ENCODE data around the gene TARP.

TARP gene

DNA sequence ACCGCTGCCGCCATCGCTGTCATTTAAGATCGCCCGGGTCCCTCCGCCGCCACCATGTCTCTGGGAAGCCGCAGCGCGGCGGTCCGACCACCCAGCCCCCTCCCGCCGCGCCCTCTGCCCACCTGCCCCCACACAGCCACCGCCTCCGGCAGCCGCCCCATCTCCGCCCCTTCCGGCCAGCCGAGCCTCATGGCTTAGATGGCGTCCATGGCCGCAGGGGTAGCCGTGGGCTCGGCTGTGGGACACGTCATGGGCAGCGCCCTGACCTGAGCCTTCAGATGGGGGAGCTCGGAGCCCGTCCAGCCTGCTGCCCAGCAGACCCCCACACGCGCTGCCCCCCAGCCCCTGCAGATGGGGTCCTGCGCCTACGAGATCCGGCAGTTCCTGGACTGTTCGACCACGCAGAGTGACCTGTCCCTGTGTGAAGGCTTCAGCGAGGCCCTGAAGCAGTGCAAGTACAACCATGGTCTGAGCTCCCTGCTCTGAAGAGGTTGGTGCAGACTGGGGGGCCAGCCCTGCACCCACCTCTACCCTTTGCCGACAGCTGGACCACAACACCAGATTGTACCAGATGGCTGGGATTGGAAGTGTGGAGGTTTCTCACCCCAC, 38.0 kb upstream of the TARP start:
- Histone ChIP-seq H3K79me1 (ENCODE audit: low read depth in 1 of 2, low read length in 2 of 2) (no peaks in the 10 kb centered on the region), H3K56ac (ENCODE audit: extremely low read depth, insufficient read depth, low read length) (no peak overlapping the region), H4K5ac (ENCODE audit: low read depth, low read length) (peak overlapping the region; percentile 59; the same call in 1 of the 2 replicates), H3K9ac (ENCODE audit: low read depth, low read length) (0 out of 2 replicates have a peak overlapping the region, but pooled peaks have one; percentile 25), H3K4ac (ENCODE audit: low read depth, low read length) (no peak overlapping the region), H4K91ac (ENCODE audit: insufficient read depth, low read depth, low read length) (no peak overlapping the region), H2AK5ac (ENCODE audit: low read depth, low read length) (no peak overlapping the region), H3K14ac (replicated peaks; ENCODE audit: low read depth, low read length) (no peak overlapping the region; the same call in 1 of the 2 replicates), H3K4me2 (ENCODE audit: low read depth, low read length) (peak overlapping the region; percentile 59; the same call in 1 of the 2 replicates), H2AFZ (replicated peaks; ENCODE audit: low read length, poor library complexity) (peak overlapping the region; percentile 73), H3K4me1 (ENCODE audit: control insufficient read depth, insufficient read depth, low read length) (peaks cover 2% of the 10 kb centered on the region; the same call in 1 of the 2 replicates), H2BK15ac (ENCODE audit: low read depth, low read length) (no peak overlapping the region), H3K27ac (ENCODE audit: insufficient read depth, low read length) (no peak overlapping the region), H3K18ac (ENCODE audit: low read depth, low read length) (no peak overlapping the region; the same call in 1 of the 2 replicates), H2BK120ac (ENCODE audit: low read depth, low read length) (no peak overlapping the region), H2BK20ac (ENCODE audit: low read depth, low read length) (no peak overlapping the region), H2AK9ac (replicated peaks; ENCODE audit: low read depth, low read length, poor library complexity) (peak overlapping the region; percentile 17), H3K9me1 (ENCODE audit: insufficient read depth, low read length) (no peaks in the 10 kb centered on the region; the same call in 1 of the 2 replicates), H2BK5ac (ENCODE audit: low read depth, low read length, poor library complexity, severe bottlenecking) (no peak overlapping the region), H4K20me1 (ENCODE audit: insufficient read depth, low read length) (no peaks in the 10 kb centered on the region), H3K27me3 (ENCODE audit: control insufficient read depth, insufficient read depth, low read length) (peaks cover 22% of the 10 kb centered on the region), H3K23ac (ENCODE audit: low read depth, low read length) (no peak overlapping the region), H3K36me3 (ENCODE audit: control insufficient read depth, insufficient read depth, low read length) (no peaks in the 10 kb centered on the region), H3K9me3 (ENCODE audit: control insufficient read depth, insufficient read depth, low read length) (peaks cover 2% of the 10 kb centered on the region; the same call in 1 of the 2 replicates), H4K8ac (ENCODE audit: low read depth in 2 of 2, low read length in 2 of 2) (peak overlapping the region; percentile 31 to 63; a peak in 2 of 4 replicates), H3K4me3 (ENCODE audit: insufficient read depth, low read depth, low read length) (peak overlapping the region; percentile 35)
- no peak for DNase-seq
- dilution Hi-C loops (cut with HindIII; ENCODE audit: low sequenced_read_pairs, unreplicated experiment) = no loop called here
- no TSS peak for BruUV-seq (replicated peaks)
- ChIA-PET POLR2A (ENCODE audit: unreplicated experiment) (no interaction called here), CTCF (interaction anchor here (0.9 kb wide), 1 partner anchor 11 kb away, joined by 3 read pairs; no protein-coding TSS in a partner anchor)
- in situ Hi-C loops (cut with MboI; ENCODE audit: low sequenced_read_pairs) = no loop called here
- TF ChIP-seq MAZ (IDR thresholded peaks at IDR 0.05; ENCODE audit: borderline replicate concordance, low read depth, low read length) (no peak), CHD1 (IDR thresholded peaks at IDR 0.05; ENCODE audit: low read depth, low read length) (no peak), CEBPB (IDR thresholded peaks at IDR 0.05; ENCODE audit: low read depth, low read length) (no peak), FOS (IDR thresholded peaks at IDR 0.05; ENCODE audit: low read depth, low read length) (no peak), BHLHE40 (IDR thresholded peaks at IDR 0.05; ENCODE audit: low read depth, low read length) (no peak), RAD21 (IDR thresholded peaks at IDR 0.05; ENCODE audit: low read length) (no peak), USF2 (IDR thresholded peaks at IDR 0.05; ENCODE audit: low read depth, low read length) (no peak), NFE2L2 (IDR thresholded peaks at IDR 0.05; ENCODE audit: low read depth, low read length) (no peak), MXI1 (IDR thresholded peaks at IDR 0.05; ENCODE audit: borderline replicate concordance, low read depth, low read length) (no peak), SMC3 (IDR thresholded peaks at IDR 0.05; ENCODE audit: low read depth, low read length) (no peak), RFX5 (IDR thresholded peaks at IDR 0.05; ENCODE audit: low read depth, low read length) (no peak), MAFK (IDR thresholded peaks at IDR 0.05; ENCODE audit: low read depth, low read length) (no peak), RCOR1 (IDR thresholded peaks at IDR 0.05; ENCODE audit: insufficient replicate concordance, low read length) (no peak), POLR2A (IDR thresholded peaks at IDR 0.05; ENCODE audit: low read depth, low read length) (no peak), ELK1 (IDR thresholded peaks at IDR 0.05; ENCODE audit: borderline replicate concordance, low read depth, low read length) (no peak)
- TF ChIP-seq, protein P1, sequence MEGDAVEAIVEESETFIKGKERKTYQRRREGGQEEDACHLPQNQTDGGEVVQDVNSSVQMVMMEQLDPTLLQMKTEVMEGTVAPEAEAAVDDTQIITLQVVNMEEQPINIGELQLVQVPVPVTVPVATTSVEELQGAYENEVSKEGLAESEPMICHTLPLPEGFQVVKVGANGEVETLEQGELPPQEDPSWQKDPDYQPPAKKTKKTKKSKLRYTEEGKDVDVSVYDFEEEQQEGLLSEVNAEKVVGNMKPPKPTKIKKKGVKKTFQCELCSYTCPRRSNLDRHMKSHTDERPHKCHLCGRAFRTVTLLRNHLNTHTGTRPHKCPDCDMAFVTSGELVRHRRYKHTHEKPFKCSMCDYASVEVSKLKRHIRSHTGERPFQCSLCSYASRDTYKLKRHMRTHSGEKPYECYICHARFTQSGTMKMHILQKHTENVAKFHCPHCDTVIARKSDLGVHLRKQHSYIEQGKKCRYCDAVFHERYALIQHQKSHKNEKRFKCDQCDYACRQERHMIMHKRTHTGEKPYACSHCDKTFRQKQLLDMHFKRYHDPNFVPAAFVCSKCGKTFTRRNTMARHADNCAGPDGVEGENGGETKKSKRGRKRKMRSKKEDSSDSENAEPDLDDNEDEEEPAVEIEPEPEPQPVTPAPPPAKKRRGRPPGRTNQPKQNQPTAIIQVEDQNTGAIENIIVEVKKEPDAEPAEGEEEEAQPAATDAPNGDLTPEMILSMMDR (conservative IDR thresholded peaks at IDR 0.05; ENCODE audit: low read depth, low read length) = no peak
- peak; percentile 77 for ATAC-seq (ENCODE audit: low read depth)
- no CpG with 5 or more reads among the region's 38 CpGs for WGBS, 2 experiments (ENCODE audit: extremely low coverage in 2 of 2, insufficient read length in 1 of 2)
- intact Hi-C loops (cut with micrococcal nuclease) = no loop called here
